Gastroesophageal sphincter (tissue), 3 donors: Measurements from ENCODE around the gene OGFRL1.

Source experiments
- EP300 ChIP-seq: sonication (generic); formaldehyde crosslinking; IDR thresholded peaks from one replicate; pipeline ENCODE4 v1.6.1; 2017; ENCODE audit warnings: antibody characterized with exemption, mild to moderate bottlenecking
- POLR2A ChIP-seq, 2 donors: fragments of 450-650 bp; IDR thresholded peaks; one replicate each; pipeline ENCODE4 v1.6.1; 2017; ENCODE audit warnings: antibody characterized with exemption in 2 of 2, mild to moderate bottlenecking in 2 of 2, moderate library complexity in 1 of 2
- POLR2AphosphoS5 ChIP-seq: sonication (generic); formaldehyde crosslinking; IDR thresholded peaks from one replicate; pipeline ENCODE4 v1.6.1; 2017; ENCODE audit warnings: antibody characterized with exemption
- TF ChIP-seq, protein P1 (sequence below), 4 experiments: fragments of 200-600 bp in 2 of 4; fragments of 450-650 bp in 2 of 4; sonication (generic) in 1 of 4; IDR thresholded peaks; one replicate each; pipeline ENCODE4 v1.5.1; 2017 to 2019; ENCODE audit warnings: antibody characterized with exemption in 4 of 4, mild to moderate bottlenecking in 2 of 4, moderate library complexity in 2 of 4

DNA sequence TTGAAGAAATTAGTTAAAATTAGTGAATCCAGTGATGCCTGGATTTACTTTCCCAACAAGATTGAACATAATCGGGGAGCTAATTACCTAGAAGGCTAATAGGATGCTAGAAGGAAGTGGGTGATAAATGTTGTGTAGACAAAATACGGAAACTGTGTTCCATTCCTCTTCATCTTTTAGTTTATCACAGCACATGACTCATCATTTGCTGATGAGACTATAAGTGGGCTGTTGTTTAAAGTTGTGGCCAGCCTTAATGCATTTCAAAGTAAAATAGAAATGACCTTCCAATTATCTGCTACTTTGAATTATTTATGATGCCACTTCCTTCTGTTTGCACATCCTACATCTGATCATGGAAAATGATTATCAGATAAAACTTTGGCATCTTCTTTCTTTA, 43.4 kb downstream of the OGFRL1 start:
- TF ChIP-seq, protein P1, sequence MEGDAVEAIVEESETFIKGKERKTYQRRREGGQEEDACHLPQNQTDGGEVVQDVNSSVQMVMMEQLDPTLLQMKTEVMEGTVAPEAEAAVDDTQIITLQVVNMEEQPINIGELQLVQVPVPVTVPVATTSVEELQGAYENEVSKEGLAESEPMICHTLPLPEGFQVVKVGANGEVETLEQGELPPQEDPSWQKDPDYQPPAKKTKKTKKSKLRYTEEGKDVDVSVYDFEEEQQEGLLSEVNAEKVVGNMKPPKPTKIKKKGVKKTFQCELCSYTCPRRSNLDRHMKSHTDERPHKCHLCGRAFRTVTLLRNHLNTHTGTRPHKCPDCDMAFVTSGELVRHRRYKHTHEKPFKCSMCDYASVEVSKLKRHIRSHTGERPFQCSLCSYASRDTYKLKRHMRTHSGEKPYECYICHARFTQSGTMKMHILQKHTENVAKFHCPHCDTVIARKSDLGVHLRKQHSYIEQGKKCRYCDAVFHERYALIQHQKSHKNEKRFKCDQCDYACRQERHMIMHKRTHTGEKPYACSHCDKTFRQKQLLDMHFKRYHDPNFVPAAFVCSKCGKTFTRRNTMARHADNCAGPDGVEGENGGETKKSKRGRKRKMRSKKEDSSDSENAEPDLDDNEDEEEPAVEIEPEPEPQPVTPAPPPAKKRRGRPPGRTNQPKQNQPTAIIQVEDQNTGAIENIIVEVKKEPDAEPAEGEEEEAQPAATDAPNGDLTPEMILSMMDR (IDR thresholded peaks at IDR 0.05), result no peak
- TF ChIP-seq POLR2AphosphoS5 (no peak), POLR2A (IDR thresholded peaks at IDR 0.05) (no peak), EP300 (no peak)
